HG03039 (cell line): Measurements from ENCODE around the gene DGKE.

Experiments
- ATAC-seq: cut with Tn5 transposase; IDR thresholded peaks from one replicate; pipeline ENCODE4 v1.9.1; 2021; ENCODE audit warnings: mild to moderate bottlenecking, moderate library complexity; ENCODE audit not compliant: unreplicated experiment

DGKE gene

GRCh38 chr17:56812901-56813388, 21.0 kb upstream of the DGKE start:
- ATAC-seq: no peak

- ATAC-seq: no peak
Observed at GRCh38 chr17:56815711-56816110, 18.2 kb upstream of the DGKE start.

GRCh38 chr17:56817066-56817465, 16.9 kb upstream of the DGKE start:
- ATAC-seq: no peak

GRCh38 chr17:56819030-56819429, 14.9 kb upstream of the DGKE start:
- no peak for ATAC-seq

- peak; percentile 53 for ATAC-seq
Observed at GRCh38 chr17:56819431-56820145, 14.4 kb upstream of the DGKE start.

GRCh38 chr17:56820207-56820606, 13.7 kb upstream of the DGKE start:
- no peak for ATAC-seq

- ATAC-seq: no peak
Observed at GRCh38 chr17:56821847-56822534, 12.0 kb upstream of the DGKE start.

- ATAC-seq: no peak
Observed at GRCh38 chr17:56822725-56823124, 11.2 kb upstream of the DGKE start.

- no peak for ATAC-seq
Observed at GRCh38 chr17:56823848-56824247, 10.1 kb upstream of the DGKE start.

- no peak for ATAC-seq
Observed at GRCh38 chr17:56824503-56824902, 9.4 kb upstream of the DGKE start.

GRCh38 chr17:56826611-56827414, 7.1 kb upstream of the DGKE start:
- ATAC-seq: no peak

GRCh38 chr17:56830726-56831368, 3.1 kb upstream of the DGKE start:
- ATAC-seq: no peak

GRCh38 chr17:56831369-56832095, 2.4 kb upstream of the DGKE start:
- no peak for ATAC-seq

GRCh38 chr17:56832446-56832845, 1.5 kb upstream of the DGKE start:
- no peak for ATAC-seq

GRCh38 chr17:56833057-56833808, 718 bp upstream of the DGKE start:
- peak; percentile 41 for ATAC-seq

- ATAC-seq: peak; percentile 22
Observed at GRCh38 chr17:56834380-56835263, 671 bp downstream of the DGKE start.

- no peak for ATAC-seq
Observed at GRCh38 chr17:56835264-56835585, 1.3 kb downstream of the DGKE start.

- no peak for ATAC-seq
Observed at GRCh38 chr17:56838687-56839086, 4.7 kb downstream of the DGKE start.

- ATAC-seq: no peak
Observed at GRCh38 chr17:56842577-56842976, 8.6 kb downstream of the DGKE start.
